Activated CD4-positive, alpha-beta T cell treated with anti-CD3 and anti-CD28 coated beads, Interleukin-2, amount 50 U/mL, for 1 hour (primary cell): Measurements from ENCODE around the gene HLA-G.
"Not testable (repeated sequence)": the region's sequence is repeated elsewhere in the genome, so short reads cannot be mapped to it uniquely, and the experiment has no call there.

Source experiments
- DNase-seq: peaks from one replicate; pipeline ENCODE4 v3.0.0-alpha.2; 2020

HLA-G gene

DNA sequence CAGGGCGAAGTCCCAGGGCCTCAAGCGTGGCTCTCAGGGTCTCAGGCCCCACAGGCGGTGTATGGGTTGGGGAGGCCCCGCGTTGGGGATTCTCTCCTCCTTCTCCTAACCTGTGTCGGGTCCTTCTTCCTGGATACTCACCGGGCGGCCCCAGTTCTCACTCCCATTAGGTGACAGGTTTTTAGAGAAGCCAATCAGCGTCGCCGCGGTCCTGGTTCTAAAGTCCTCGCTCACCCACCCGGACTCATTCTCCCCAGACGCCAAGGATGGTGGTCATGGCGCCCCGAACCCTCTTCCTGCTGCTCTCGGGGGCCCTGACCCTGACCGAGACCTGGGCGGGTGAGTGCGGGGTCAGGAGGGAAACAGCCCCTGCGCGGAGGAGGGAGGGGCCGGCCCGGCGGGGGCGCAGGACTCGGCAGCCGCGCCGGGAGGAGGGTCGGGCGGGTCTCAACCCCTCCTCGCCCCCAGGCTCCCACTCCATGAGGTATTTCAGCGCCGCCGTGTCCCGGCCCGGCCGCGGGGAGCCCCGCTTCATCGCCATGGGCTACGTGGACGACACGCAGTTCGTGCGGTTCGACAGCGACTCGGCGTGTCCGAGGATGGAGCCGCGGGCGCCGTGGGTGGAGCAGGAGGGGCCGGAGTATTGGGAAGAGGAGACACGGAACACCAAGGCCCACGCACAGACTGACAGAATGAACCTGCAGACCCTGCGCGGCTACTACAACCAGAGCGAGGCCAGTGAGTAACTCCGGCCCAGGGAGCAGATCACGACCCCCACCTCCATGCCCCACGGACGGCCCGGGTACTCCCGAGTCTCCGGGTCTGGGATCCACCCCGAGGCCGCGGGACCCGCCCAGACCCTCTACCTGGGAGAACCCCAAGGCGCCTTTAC, at the start of gene HLA-G:
TSS of gene HLA-G (plus strand) at position 247 of the 892 bp plus-strand sequence. CDS start at position 267, 20 bp downstream.
- DNase-seq: no peak

DNA sequence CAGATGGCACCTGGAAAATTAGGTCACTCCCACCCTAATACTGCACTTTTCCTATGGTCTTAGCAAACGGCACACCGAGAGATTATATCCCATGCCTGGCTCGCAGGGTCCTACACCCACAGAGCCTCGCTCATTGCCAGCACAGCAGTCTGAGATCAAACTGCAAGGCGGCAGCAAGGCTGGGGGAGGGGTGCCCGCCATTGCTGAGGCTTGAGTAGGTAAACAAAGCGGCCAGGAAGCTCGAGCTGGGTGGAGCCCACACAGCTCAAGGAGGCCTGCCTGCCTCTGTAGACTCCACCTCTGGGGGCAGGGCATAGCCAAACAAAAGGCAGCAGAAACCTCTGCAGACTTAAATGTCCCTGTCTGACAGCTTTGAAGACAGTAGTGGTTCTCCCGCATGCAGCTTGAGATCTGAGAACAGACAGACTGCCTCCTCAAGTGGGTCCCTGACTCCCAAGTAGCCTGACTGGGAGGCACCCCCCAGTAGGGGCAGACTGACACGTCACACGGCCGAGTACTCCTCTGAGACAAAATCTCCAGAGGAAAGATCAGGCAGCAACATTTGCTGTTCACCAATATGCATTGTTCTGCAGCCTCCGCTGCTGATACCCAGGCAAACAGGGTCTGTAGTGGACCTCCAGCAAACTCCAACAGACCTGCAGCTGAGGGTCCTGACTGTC, 47.5 kb upstream of the HLA-G start:
- not testable (repeated sequence) for DNase-seq

DNA sequence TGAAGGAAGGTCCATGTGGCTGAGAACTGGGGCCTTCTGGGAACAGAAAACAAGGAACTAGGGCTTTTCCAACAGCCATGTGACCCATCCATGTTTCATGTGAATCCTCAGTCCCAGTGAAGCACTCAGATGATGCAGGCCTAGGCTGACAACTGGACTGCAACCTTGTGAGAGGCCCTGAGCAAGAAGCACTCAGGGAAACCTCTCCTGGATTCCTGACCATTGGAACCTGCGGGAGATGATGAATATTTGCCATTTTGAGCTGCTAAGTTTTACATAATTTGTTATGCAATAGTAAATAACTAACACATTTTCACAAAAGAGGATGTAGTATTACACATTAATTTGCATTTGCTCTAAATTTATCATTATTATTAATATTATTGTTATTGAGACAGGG, 38.4 kb upstream of the HLA-G start:
- DNase-seq: no peak

DNA sequence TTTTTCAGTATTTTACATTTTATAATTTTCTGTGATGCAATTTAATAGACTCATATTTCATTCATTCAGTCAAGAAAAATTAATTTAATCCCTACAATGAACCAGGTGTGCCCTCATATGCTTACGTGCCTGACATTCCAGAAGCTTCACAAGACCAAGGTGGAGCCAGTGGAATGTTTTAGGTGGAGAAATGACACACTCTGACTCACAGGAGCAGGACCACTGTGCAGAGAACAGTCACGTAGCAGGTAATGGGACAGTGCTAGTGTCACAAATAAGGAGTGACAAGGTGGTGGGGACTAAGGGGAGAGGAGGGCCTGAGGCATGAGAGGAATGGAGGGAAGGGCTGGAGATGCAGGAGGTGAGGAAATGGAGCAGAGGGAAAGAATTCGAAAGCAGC, 37.0 kb upstream of the HLA-G start:
- DNase-seq: no peak

DNA sequence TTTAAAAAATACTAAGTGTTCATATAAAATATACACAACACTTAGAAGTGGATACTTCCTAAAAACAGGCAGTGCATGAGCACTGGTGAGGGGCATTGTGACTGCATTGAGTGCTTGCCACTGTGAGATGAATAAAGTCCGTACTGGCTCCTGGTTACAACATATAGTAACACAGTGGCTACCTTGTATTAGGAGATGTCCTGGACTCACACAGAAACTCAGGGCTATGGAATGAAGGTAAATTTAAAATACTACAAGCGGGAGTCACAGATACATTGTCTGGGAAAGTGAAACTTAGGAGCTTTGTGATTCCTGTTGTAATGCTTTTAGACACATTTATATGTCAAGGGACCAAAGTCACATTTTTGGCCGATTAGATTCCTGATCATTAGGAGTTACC, 36.5 kb upstream of the HLA-G start:
- no peak for DNase-seq

DNA sequence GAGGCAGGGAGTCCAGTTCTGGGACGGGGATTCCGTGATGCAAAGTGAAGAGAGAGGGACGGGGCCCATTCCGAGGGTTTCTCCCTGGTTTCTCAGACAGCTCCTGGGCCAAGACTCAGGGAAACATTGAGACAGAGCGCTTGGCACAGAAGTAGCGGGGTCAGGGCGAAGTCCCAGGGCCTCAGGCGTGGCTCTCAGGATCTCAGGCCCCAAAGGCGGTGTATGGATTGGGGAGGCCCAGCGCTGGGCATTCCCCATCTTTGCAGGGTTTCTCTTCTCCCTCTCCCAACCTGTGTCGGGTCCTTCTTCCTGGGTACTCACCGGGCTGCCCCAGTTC, 35.9 kb upstream of the HLA-G start:
- DNase-seq: no peak

DNA sequence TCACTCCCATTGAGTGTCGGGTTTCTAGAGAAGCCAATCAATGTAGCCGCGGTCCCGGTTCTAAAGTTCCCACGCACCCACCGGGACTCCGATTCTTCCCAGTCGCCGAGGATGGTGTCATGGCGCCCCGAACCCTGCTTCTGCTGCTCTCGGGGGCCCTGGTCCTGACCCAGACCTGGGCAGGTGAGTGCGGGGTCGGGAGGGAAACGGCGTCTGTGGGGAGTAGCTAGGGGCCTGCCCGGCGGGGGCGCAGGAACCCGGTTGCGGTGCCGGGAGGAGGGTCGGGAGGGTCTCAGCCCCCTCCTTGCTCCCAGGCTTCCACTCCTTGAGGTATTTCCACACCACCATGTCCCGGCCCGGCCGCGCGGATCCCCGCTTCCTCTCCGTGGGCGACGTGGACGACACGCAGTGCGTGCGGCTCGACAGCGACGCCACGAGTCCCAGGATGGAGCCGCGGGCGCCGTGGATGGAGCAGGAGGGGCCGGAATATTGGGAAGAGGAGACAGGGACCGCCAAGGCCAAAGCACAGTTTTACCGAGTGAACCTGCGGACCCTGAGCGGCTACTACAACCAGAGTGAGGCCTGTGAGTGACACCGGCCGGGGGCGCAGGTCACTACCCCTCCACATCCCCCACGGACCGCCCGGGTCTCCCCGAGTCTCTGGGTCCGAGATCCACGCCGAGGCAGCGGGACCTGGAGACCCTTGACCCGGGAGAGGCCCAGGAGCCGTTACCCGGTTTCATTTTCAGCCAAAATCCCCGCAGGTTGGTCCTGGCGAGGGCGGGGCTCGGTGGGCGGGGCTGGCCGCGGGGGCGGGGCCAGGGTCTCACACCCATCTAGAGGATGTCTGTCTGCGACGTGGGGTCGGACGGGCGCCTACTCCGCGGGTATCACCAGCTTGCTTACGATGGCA, 35.2 kb upstream of the HLA-G start:
- DNase-seq: peak; percentile 75

DNA sequence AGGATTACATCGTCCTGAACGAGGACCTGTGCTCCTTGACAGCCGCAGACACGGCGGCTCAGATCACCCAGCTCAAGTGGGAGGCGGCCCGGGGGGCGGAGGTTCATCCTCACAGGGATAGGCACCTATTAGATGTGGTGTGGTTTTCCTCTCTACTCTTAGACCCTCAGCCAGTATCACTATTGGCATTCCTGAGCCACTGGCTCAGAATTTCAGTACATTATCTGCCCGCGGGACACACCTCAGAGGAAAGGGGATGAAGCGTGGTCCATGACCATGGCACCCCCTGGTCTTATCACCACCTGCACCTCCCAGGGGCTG, 34.6 kb upstream of the HLA-G start:
- DNase-seq: no peak

DNA sequence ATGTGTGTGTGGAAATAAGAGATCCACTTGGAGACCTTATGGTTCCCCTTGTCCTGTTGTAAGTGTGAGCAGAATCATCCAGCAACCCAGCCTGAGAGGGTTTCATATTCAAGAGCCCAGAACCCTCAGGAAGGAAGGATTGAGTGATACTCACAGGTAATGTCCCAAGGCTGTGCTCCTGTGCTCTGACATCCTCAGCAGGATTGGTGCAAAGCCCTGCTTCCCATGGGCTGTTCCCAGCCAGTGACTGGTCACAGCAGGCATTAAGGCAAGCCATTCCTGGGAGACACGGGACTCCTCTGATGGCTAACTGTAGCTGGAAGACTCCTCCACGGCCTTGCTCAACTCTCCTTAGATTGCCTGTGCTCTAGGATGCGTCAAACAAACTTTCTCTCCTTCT, 33.8 kb upstream of the HLA-G start:
- no peak for DNase-seq

DNA sequence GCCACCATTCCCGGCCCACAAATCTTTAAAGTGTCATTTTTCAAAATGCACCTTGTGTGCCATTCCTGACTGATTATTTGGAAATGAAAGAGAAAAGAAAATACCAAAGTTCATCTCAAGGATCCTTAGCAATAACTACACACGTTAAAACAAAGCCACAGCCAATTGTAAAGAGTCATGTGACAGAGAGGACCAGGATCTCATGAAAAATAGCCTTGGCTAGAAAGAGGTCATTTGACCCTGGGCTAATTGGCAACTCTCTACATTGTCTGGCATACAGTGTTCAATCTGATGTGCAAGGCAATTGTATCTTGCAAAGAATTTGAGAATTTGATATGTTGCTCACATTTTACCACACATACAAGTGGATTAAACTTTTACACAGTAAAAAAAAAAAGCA, 31.6 kb upstream of the HLA-G start:
- DNase-seq: no peak

DNA sequence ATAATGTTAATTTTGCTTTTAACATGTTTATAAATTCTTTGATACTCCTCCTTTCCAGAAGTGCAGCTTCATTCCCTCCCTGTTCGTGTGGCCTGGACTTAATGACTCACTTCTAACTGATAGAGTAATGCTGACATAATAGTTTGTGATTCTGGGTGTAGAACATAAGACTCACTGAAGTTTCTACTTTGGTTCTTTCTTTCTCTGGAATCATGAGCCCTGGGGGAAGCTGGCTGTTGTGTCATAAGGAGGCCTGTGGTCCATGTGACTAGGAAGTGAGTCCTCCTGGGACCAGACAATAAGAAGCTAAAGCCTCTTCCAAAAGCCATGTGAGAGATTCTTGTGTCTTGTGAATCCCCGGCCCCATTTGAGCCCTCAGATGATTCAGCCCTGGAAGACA, 30.5 kb upstream of the HLA-G start:
- no peak for DNase-seq

DNA sequence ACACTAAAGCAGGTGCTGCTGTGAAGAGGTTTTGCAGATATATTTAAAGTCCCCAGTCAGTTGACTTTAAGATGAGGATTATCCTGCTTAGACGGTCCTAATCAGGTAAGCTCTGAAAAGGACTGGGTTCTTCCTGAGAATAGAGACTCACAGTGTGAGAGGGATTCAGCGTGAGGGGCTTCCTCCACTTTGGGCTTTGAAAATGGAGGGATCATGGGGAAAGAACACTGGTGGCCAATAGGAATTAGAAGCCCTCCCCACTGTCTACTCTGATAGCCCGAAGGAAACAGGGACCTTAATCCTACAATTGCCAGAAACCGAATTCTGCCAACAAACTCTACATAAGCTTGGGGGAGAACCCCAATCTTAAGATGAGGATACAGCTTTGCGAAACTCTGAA, 29.7 kb upstream of the HLA-G start:
- DNase-seq: no peak

DNA sequence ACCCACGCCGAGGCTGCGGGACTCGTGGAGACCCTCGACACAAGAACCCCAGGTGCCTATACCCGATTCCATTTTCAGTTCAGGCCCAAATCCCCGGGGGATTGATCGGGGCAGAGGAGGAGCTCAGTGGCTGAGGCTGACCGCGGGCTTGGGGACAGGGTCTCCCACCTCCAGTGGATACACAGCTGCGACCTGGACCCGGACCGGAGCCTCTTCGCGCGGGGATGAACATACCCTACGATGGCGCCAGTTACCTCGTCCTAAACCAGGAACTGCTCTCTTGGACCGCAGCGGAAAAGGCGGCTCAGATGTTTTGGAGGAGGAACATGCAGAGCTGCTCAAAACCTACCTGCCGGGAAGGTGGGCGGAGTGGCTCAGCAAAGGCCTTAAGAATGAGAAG, 27.4 kb upstream of the HLA-G start:
- DNase-seq: no peak

DNA sequence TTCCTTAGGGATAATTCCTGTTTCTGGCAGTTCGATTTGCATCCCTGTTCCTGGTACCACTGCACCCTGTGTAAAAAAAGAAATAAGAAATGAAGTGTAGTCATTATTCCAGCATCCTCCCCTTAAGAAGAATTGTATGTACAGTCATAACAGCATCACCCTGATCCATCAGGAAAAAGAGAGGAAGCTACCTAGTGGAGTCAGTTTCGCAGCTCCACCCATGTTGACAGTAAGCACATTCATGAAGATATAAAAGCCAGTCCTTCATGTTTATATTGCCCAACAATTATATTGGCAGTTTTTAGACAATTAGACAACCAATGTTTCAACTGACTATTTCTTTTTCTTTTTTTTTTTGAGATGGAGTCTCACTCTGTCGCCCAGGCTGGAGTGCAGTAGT, 21.2 kb upstream of the HLA-G start:
- DNase-seq: no peak

DNA sequence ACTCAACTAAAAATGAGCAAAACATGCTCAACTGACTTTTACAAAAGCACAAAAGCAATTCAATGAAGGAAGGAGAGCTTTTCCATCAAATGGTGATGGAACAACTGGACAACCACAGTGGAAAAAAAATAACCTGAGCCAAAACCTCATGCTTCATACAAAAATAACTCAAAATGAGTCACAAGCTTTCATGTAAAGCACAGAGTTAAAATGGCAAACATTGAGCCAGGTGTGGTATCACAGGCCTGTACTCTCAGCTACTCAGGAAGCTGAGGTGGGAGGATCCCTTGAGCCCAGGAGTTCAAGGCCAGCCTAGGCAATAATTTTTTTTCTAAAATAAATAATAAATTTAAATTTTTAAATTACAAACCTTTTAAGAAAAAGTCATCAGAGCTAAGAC, 18.4 kb upstream of the HLA-G start:
- DNase-seq: no peak

DNA sequence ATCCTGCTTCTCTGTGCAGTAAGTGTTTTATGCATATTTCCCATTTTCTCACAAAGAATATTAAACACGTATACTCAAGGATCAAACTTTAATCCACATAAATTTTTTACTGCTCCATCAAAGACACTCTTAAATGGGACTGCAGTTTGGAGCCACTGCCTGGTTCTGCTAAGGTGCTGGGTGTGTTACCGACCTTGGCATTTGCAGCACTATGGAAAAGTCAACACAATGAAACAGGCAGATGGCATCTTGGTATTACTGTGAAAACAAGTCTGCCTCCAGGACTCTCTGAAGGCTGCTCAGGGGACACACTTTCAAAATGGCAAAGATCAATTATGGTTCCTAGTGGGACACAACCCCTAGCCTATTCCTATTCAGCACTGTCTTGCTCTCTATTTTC, 17.3 kb upstream of the HLA-G start:
- no peak for DNase-seq

DNA sequence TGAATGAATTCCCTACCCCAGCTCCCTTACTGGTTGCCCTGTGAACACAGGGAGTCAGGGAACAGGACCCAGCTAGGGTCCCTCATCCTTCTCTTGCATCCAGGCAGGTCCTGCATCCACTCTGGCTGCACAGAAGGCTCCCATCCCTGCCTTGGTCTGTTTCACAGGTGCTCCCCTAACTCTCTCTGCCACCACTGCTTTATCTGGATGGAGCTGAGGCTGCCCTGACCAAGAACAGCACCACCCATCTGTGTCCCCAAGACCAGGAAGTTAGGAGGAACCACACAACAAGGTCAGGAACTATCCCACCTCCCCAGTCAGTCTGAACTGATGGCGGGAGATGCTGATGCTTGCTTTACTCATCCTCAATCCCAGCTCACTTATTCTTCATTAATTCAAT, 16.2 kb upstream of the HLA-G start:
- no peak for DNase-seq

DNA sequence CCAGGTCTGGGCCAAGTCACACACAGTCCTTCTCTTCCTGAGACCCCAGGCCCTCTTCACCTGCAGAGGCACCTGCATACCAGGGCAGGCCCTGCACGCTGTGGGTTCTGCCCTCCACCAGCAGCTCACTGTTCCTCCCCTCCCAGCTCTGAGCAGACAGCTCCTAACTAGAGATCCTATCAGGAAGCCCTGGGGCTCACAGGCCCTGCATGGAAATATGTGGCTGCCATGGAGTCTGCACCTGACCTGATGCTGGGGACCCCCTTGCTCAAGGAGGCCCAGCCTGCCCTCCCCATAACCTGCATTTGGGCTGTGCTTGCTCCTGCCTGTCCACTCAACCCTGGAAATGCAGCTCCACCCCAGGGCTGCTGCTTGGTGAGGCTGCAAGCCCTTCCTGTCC, 14.6 kb upstream of the HLA-G start:
- DNase-seq: no peak

DNA sequence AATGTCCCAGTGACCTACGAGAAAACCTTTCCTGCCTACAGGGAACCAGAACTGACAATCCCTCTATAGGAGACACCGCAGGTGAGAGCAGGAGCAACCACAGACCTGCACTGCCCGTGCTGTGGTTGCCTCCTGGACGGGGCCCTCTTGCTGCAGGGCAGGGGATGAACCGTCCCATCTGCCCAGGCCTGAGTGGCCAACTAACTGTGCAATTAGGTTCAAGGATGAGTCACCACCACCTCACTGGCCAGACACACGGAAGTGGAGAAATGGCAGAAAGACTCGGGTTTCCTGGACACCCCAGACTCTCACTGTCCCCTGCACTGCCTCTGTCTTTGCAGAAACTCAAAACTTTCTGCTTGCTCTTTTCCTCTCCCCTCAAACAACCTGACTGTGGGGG, 13.8 kb upstream of the HLA-G start:
- DNase-seq: no peak

DNA sequence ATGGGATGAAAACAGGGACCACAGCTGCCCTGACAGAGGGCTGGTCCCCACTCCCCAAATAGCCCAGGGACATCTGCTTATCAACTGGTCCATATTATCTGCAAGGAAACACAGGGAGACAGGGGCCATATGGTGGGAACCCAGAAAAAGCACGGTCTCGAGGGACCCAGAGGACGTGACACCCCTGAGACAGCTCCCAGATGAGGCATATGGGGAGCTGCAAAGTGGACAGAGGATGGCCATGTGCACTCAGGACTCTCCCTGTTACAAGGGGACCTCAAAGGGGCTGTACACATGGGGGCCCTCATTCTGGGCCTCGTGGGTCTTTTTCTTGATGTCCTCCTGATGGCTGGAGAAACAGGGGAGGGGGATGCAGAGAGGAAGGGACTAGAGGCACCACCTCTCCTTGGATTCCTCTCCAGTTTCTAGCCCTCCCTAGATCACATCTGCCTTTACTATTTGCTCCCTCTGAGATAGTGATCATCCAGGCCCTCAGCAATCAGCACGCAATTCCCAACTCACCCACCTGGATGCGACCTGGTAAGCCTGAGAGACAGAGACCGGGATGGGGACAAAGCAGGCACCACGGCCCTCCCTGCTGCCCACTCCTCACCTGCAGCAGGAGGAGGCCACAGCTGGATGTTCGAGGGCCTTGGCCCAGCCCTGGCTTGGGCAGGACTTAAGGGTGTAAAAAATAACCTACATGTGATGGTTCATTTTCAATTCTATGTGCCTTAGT, 13.1 kb upstream of the HLA-G start:
- no peak for DNase-seq

DNA sequence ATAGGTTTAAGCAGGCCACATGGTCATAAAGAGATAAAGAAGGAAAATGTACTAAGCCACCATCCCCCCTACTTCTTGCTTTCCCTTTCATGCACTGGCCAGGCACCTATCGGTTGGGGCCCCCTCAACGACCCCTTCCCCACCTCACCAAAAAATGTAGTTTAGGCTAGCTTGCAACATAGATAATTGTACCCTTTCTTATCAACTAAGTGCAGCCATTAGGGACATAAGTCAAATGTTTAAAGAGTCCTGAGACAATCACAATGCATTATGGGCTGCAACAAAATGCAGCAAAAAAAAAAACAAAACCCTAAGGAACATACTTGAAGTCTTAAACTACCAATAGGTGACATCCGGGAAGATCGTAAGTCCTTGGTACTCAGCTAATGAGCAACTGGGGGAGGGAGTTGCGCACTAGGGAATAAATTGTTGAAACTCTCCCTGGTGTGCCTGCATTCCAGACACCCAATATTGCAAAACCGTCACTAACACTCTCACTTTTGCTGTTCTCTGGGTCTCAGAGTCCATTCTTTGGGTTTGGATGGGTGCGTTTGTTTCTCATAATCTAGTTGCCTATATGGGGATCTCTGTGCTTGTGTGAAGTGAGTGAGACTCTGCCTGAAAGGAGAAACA, 12.4 kb upstream of the HLA-G start:
- DNase-seq: no peak

DNA sequence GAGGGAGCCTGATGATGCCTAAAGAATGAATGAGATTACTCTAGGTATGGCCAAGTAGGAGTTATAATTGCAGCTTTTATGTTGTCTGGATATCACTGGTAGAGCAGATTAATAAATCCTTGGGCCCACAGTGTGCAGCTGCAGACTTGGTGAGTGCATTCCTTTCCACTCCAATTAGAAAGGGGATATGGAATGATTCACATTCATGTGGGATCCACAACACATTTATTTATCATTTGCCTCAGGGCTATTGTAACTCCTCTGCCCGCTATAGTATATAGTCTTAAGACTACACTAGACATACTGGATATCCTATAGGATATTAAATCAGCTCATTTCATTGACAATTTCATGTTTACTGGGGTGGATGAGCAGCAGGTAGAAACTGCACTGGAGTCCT, 11.6 kb upstream of the HLA-G start:
- DNase-seq: no peak

DNA sequence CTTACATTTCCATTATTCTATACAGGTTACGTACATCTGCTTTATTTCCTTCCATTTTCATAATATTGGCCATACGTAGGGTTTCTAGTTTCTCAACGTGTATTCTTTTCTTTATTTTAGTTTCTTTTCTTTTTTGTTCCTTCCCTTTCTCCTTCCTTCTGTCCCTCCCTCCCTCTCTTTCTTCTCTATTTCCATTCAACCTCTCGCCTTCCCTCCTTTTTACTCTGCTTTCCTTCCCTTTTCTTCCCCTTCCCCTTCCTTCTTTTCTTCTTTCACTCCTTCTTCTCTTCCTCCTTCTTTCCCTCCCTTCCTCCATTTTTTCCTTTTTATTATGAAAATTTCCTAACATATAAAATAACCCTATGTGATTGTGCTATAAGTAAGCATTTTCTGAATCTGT, 8.7 kb upstream of the HLA-G start:
- DNase-seq: no peak
